GM21381 (cell line): ENCODE data around the gene ZRANB3.

Experiments used
- ATAC-seq: cut with Tn5 transposase; IDR thresholded peaks from one replicate; pipeline ENCODE4 v1.9.1; 2021; ENCODE audit warnings: mild to moderate bottlenecking, moderate library complexity; ENCODE audit not compliant: unreplicated experiment

The ZRANB3 gene

GRCh38 chr2:135182601-135183000, 348.4 kb downstream of the ZRANB3 start:
- no peak for ATAC-seq

- ATAC-seq = no peak
Observed at GRCh38 chr2:135182190-135182589, 348.8 kb downstream of the ZRANB3 start.

GRCh38 chr2:135179689-135180088, 351.3 kb downstream of the ZRANB3 start:
- ATAC-seq = no peak

- no peak for ATAC-seq
Observed at GRCh38 chr2:135175177-135175576, 355.8 kb downstream of the ZRANB3 start.

- ATAC-seq = no peak
Observed at GRCh38 chr2:135174810-135175093, 356.3 kb downstream of the ZRANB3 start.

- ATAC-seq = no peak
Observed at GRCh38 chr2:135174049-135174809, 356.8 kb downstream of the ZRANB3 start.

GRCh38 chr2:135169900-135170753, 360.9 kb downstream of the ZRANB3 start:
- no peak for ATAC-seq

- ATAC-seq = no peak
Observed at GRCh38 chr2:135168204-135168856, 362.7 kb downstream of the ZRANB3 start.

GRCh38 chr2:135167273-135167672, 363.7 kb downstream of the ZRANB3 start:
- ATAC-seq = no peak

- no peak for ATAC-seq
Observed at GRCh38 chr2:135164431-135164830, 366.6 kb downstream of the ZRANB3 start.

GRCh38 chr2:135163901-135164300, 367.1 kb downstream of the ZRANB3 start:
- no peak for ATAC-seq

GRCh38 chr2:135163306-135163705, 367.7 kb downstream of the ZRANB3 start:
- no peak for ATAC-seq

GRCh38 chr2:135162786-135163185, 368.2 kb downstream of the ZRANB3 start:
- no peak for ATAC-seq

GRCh38 chr2:135162377-135162776, 368.6 kb downstream of the ZRANB3 start:
- ATAC-seq = no peak

- no peak for ATAC-seq
Observed at GRCh38 chr2:135159191-135159590, 371.8 kb downstream of the ZRANB3 start.

- ATAC-seq = no peak
Observed at GRCh38 chr2:135157856-135158255, 373.2 kb downstream of the ZRANB3 start.

- ATAC-seq = no peak
Observed at GRCh38 chr2:135154962-135155361, 376.1 kb downstream of the ZRANB3 start.

- ATAC-seq = no peak
Observed at GRCh38 chr2:135152361-135152760, 378.7 kb downstream of the ZRANB3 start.

- ATAC-seq = no peak
Observed at GRCh38 chr2:135151615-135152014, 379.4 kb downstream of the ZRANB3 start.

GRCh38 chr2:135150725-135151124, 380.3 kb downstream of the ZRANB3 start:
- ATAC-seq = no peak

- no peak for ATAC-seq
Observed at GRCh38 chr2:135149251-135149650, 381.8 kb downstream of the ZRANB3 start.

GRCh38 chr2:135144343-135144742, 386.7 kb downstream of the ZRANB3 start:
- ATAC-seq = no peak
